Esophagus muscularis mucosa (tissue), 4 donors: ENCODE data around the gene DCX.

Source experiments
- CTCF ChIP-seq, 3 experiments: fragments of 200-600 bp in 2 of 3; fragments of 450-650 bp in 1 of 3; sonication (generic) in 2 of 3; IDR thresholded peaks; one replicate each; pipeline ENCODE4 v1.5.1; 2017 to 2019; ENCODE audit warnings: antibody characterized with exemption in 3 of 3, mild to moderate bottlenecking in 2 of 3, moderate library complexity in 1 of 3
- EP300 ChIP-seq: sonication (generic); formaldehyde crosslinking; IDR thresholded peaks from one replicate; pipeline ENCODE4 v1.6.1; 2017; ENCODE audit warnings: antibody characterized with exemption
- POLR2A ChIP-seq: fragments of 450-650 bp; IDR thresholded peaks from one replicate; pipeline ENCODE4 v1.6.1; 2017; ENCODE audit warnings: antibody characterized with exemption, moderate library complexity, mild to moderate bottlenecking, low read depth
- POLR2AphosphoS5 ChIP-seq, 2 donors: sonication (generic); formaldehyde crosslinking; IDR thresholded peaks; one replicate each; pipeline ENCODE4 v1.6.1; 2017; ENCODE audit warnings: antibody characterized with exemption in 2 of 2

- TF ChIP-seq CTCF (IDR thresholded peaks at IDR 0.05): no peak
- TF ChIP-seq POLR2AphosphoS5 (IDR thresholded peaks at IDR 0.05): no peak
- TF ChIP-seq POLR2A: no peak
- TF ChIP-seq EP300: no peak
These were observed 71.9 kb downstream of the DCX start for GRCh38 chrX:111340054-111340453.
